Loucy (cell line): ENCODE results near the gene WSCD1.

ENCODE experiments used
- H2AFZ ChIP-seq: fragments of 200-600 bp; sonication (generic); 2 replicates; pipeline ENCODE4 v1.6.0; 2016; ENCODE audit warnings: antibody characterized with exemption, mild to moderate bottlenecking, low read length, moderate library complexity
- H3F3A ChIP-seq: fragments of 200-600 bp; 2 replicates; pipeline ENCODE4 v1.6.0; 2016; ENCODE audit warnings: antibody characterized with exemption, low read depth, mild to moderate bottlenecking
- H3K27me3 ChIP-seq: fragments of 200-600 bp; sonication (generic); 2 replicates; pipeline ENCODE4 v1.6.1; 2014; ENCODE audit warnings: low read length, mild to moderate bottlenecking; ENCODE audit not compliant: insufficient read depth, poor library complexity, severe bottlenecking
- H3K36me3 ChIP-seq: fragments of 200-600 bp; sonication (generic); 2 replicates; pipeline ENCODE4 v1.6.1; 2016; ENCODE audit warnings: low read length; ENCODE audit not compliant: insufficient read depth
- H3K4me1 ChIP-seq: fragments of 200-600 bp; sonication (generic); 2 replicates; pipeline ENCODE4 v1.5.1; 2014; ENCODE audit warnings: low read length, mild to moderate bottlenecking; ENCODE audit not compliant: insufficient read depth, poor library complexity, severe bottlenecking
- H3K4me2 ChIP-seq: fragments of 200-600 bp; sonication (generic); 2 replicates; pipeline ENCODE4 v1.6.0; 2014; ENCODE audit warnings: antibody characterized with exemption, low read length, low read depth, mild to moderate bottlenecking; ENCODE audit not compliant: poor library complexity, severe bottlenecking
- H3K4me3 ChIP-seq: fragments of 200-600 bp; sonication (generic); 2 replicates; pipeline ENCODE4 v1.5.1; 2014; ENCODE audit warnings: low read length, mild to moderate bottlenecking, mixed read lengths; ENCODE audit not compliant: poor library complexity, severe bottlenecking
- H3K79me2 ChIP-seq: fragments of 200-600 bp; sonication (generic); 2 replicates; pipeline ENCODE4 v1.6.1; 2014; ENCODE audit warnings: low read length; ENCODE audit not compliant: insufficient read depth
- H3K9ac ChIP-seq: fragments of 200-600 bp; sonication (generic); 2 replicates; pipeline ENCODE4 v1.6.0; 2014; ENCODE audit warnings: mild to moderate bottlenecking, low read depth, low read length, moderate library complexity; ENCODE audit not compliant: poor library complexity, severe bottlenecking
- H3K9me2 ChIP-seq: fragments of 200-600 bp; sonication (generic); replicated peaks from 2 replicates; pipeline ENCODE4 v1.6.1; 2016; ENCODE audit warnings: low read depth, low read length, mixed read lengths
- H3K9me3 ChIP-seq: fragments of 200-600 bp; sonication (generic); 2 replicates; pipeline ENCODE4 v1.6.1; 2014; ENCODE audit warnings: mild to moderate bottlenecking, antibody characterized with exemption, low read length, low read depth; ENCODE audit not compliant: insufficient read depth
- H4K20me1 ChIP-seq: fragments of 200-600 bp; sonication (generic); 2 replicates; pipeline ENCODE4 v1.6.0; 2014; ENCODE audit warnings: antibody characterized with exemption, low read length, mild to moderate bottlenecking; ENCODE audit not compliant: insufficient read depth, poor library complexity, severe bottlenecking
- EZH2phosphoT487 ChIP-seq: fragments of 200-600 bp; IDR thresholded peaks from 2 replicates; pipeline ENCODE4 v1.6.1; 2018; ENCODE audit warnings: antibody characterized with exemption, mild to moderate bottlenecking, moderate library complexity, borderline replicate concordance
- TF ChIP-seq, protein P1 (sequence below): fragments of 200-600 bp; sonication (generic); conservative IDR thresholded peaks from 2 replicates; pipeline ENCODE4 v1.5.1; 2014; ENCODE audit warnings: mild to moderate bottlenecking, antibody characterized with exemption, low read length

The WSCD1 gene

DNA sequence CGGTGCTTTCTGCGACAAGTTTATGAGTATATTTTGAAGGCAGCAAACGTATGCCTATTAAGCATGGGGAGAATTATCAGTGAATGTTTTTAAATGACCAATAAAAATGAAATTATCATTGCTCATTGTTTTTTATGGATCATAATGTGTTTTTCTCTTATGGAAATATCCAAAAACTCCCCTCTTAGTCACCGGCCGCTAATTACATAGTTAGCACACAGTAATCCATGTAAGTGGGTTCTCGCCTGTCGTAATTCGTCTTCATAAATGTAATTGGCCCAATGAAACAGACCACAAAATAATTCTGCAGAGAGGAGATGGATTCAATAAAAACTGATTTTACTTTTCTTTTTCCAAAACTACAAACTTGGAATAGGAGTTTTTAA is 69.3 kb downstream of the WSCD1 start:
- Histone ChIP-seq H3F3A (no peaks in the 10 kb centered on the region), H3K4me3 (no peak overlapping the region)

DNA sequence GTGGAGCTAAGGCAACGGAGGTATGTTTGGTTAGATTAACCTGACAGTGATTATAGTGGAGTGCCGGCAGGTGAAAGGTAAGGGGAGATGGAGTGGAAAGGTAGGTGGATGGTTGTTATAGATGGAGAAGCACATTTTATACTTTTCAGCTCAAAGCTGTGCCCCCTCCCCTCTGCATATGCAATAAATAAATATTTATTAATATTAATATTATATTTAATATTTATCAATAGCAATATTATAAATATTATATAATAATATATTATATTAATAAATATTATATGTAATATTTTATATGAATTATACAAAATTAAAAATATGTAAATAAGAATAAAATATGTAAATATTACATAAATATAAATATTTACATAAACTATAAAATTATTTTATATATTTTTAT is 70.0 kb downstream of the WSCD1 start:
- H3K36me3 ChIP-seq = no peaks in the 10 kb centered on the region
- H3K4me3 ChIP-seq = no peak overlapping the region
- no peak overlapping the region for H2AFZ ChIP-seq
- H3K4me1 ChIP-seq = no peaks in the 10 kb centered on the region
- no peak for TF ChIP-seq EZH2phosphoT487
- TF ChIP-seq, protein P1, sequence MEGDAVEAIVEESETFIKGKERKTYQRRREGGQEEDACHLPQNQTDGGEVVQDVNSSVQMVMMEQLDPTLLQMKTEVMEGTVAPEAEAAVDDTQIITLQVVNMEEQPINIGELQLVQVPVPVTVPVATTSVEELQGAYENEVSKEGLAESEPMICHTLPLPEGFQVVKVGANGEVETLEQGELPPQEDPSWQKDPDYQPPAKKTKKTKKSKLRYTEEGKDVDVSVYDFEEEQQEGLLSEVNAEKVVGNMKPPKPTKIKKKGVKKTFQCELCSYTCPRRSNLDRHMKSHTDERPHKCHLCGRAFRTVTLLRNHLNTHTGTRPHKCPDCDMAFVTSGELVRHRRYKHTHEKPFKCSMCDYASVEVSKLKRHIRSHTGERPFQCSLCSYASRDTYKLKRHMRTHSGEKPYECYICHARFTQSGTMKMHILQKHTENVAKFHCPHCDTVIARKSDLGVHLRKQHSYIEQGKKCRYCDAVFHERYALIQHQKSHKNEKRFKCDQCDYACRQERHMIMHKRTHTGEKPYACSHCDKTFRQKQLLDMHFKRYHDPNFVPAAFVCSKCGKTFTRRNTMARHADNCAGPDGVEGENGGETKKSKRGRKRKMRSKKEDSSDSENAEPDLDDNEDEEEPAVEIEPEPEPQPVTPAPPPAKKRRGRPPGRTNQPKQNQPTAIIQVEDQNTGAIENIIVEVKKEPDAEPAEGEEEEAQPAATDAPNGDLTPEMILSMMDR = no peak
- no peak overlapping the region for H3K4me2 ChIP-seq
- no peaks in the 10 kb centered on the region for H3K9me2 ChIP-seq
- H3F3A ChIP-seq = no peaks in the 10 kb centered on the region
- no peaks in the 10 kb centered on the region for H3K79me2 ChIP-seq
- H4K20me1 ChIP-seq = no peaks in the 10 kb centered on the region
- H3K9ac ChIP-seq = no peak overlapping the region
- no peaks in the 10 kb centered on the region for H3K27me3 ChIP-seq
- H3K9me3 ChIP-seq = peaks cover 4% of the 10 kb centered on the region; the same call in 1 of the 2 replicates

More for the DNA sequence above, 69.3 kb downstream of the WSCD1 start:
- no peaks in the 10 kb centered on the region for H3K79me2 ChIP-seq
- H3K9me2 ChIP-seq = no peaks in the 10 kb centered on the region
- TF ChIP-seq EZH2phosphoT487 = no peak
- TF ChIP-seq, protein P1 = no peak
- no peak overlapping the region for H3K4me2 ChIP-seq
- no peak overlapping the region for H2AFZ ChIP-seq
- H4K20me1 ChIP-seq = no peaks in the 10 kb centered on the region
- H3K36me3 ChIP-seq = no peaks in the 10 kb centered on the region
- no peak overlapping the region for H3K9ac ChIP-seq
- no peaks in the 10 kb centered on the region for H3K27me3 ChIP-seq
- peaks cover 6% of the 10 kb centered on the region; the same call in 1 of the 2 replicates for H3K9me3 ChIP-seq
- H3K4me1 ChIP-seq = no peaks in the 10 kb centered on the region

DNA sequence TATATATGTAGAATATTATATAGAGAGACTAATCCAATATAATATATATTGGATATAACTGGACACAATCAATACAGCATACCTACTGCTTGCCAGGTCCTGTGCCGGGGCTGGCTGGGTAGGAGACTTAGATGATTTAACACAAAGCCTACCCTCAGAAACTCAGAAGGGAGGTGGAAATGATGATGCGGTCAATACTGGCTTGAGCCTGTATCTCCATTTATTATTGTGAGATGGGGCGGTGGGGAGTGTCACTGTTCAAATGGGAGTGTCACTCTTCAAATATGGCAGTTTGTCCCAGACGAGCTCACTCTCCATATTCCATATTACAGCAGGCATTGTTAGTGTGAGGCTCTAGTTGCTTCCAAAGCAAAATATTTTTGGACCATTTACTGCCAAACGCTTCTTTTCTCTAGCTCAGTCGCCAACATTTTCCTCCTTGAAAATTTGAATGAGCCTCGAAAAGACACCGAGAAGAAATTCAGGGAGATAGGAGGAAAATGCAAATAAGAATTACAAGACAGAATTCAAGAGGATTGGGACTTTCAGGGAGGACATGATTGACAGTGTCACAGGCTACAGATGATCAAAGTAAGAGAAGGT is 70.7 kb downstream of the WSCD1 start:
- Histone ChIP-seq H3K4me2 (no peak overlapping the region), H4K20me1 (no peaks in the 10 kb centered on the region), H3K9me3 (peaks cover 4% of the 10 kb centered on the region; the same call in 1 of the 2 replicates), H3K4me1 (no peaks in the 10 kb centered on the region), H3F3A (no peaks in the 10 kb centered on the region), H3K4me3 (no peak overlapping the region), H3K36me3 (no peaks in the 10 kb centered on the region), H3K79me2 (no peaks in the 10 kb centered on the region), H3K27me3 (no peaks in the 10 kb centered on the region), H3K9me2 (no peaks in the 10 kb centered on the region), H3K9ac (no peak overlapping the region), H2AFZ (no peak overlapping the region)
- TF ChIP-seq, protein P1 = no peak
- no peak for TF ChIP-seq EZH2phosphoT487
